Activated naive CD8-positive, alpha-beta T cell treated with anti-CD3 and anti-CD28 coated beads for 36 hours (primary cell): ENCODE data around the gene SOBP. TPM values are rescaled to one million over a fixed set of nuclear protein-coding genes. Genes with fewer than 3 reads are reported as not detected.
A peak's percentile ranks its signal among the peaks of the same experiment; 100 is the strongest.

ENCODE experiments used
- DNase-seq: peaks from one replicate; pipeline ENCODE4 v3.0.0; 2021
- H3K27ac Mint-ChIP-seq: one replicate; pipeline ENCODE4 v1.8.0; 2022; ENCODE audit warnings: mild to moderate bottlenecking, moderate library complexity, mixed read lengths
- H3K27me3 Mint-ChIP-seq: one replicate; pipeline ENCODE4 v1.8.0; 2022; ENCODE audit warnings: mild to moderate bottlenecking, mixed read lengths
- H3K36me3 Mint-ChIP-seq: one replicate; pipeline ENCODE4 v1.8.0; 2021; ENCODE audit warnings: mild to moderate bottlenecking, mixed read lengths
- H3K4me1 Mint-ChIP-seq: one replicate; pipeline ENCODE4 v1.8.0; 2021; ENCODE audit warnings: mixed read lengths
- H3K4me3 Mint-ChIP-seq: one replicate; pipeline ENCODE4 v1.8.0; 2022; ENCODE audit warnings: mild to moderate bottlenecking, moderate library complexity, mixed read lengths
- H3K9me3 Mint-ChIP-seq: one replicate; pipeline ENCODE4 v1.8.0; 2022; ENCODE audit warnings: mixed read lengths
- total RNA-seq, 2 experiments: library from RNA; stranded (reverse); gene quantifications; one replicate each; pipeline ENCODE4 v1.2.3, GENCODE V29; 2021

The SOBP gene
- total RNA-seq, 2 experiments from 2014 or later, result 0.70 to 2.1 TPM

- Mint-ChIP-seq H3K36me3 (peaks cover 2% of the 10 kb centered on the region), H3K27me3 (no peaks in the 10 kb centered on the region), H3K9me3 (no peaks in the 10 kb centered on the region), H3K4me3 (no peak overlapping the region), H3K27ac (no peak overlapping the region), H3K4me1 (peaks cover 25% of the 10 kb centered on the region)
- no peak for DNase-seq
These were observed 213.7 kb downstream of the SOBP start for GRCh38 chr6:107703606-107704005.

- Mint-ChIP-seq H3K4me3 (no peak overlapping the region), H3K36me3 (peaks cover 2% of the 10 kb centered on the region), H3K27ac (peak overlapping the region; percentile 18), H3K27me3 (no peaks in the 10 kb centered on the region), H3K9me3 (no peaks in the 10 kb centered on the region), H3K4me1 (peaks cover 24% of the 10 kb centered on the region)
- no peak for DNase-seq
These were observed 214.6 kb downstream of the SOBP start for GRCh38 chr6:107704347-107705013.

- H3K9me3 Mint-ChIP-seq, result no peaks in the 10 kb centered on the region
- no peaks in the 10 kb centered on the region for H3K27me3 Mint-ChIP-seq
- H3K36me3 Mint-ChIP-seq, result peaks cover 2% of the 10 kb centered on the region
- DNase-seq, result no peak
- H3K27ac Mint-ChIP-seq, result no peak overlapping the region
- H3K4me1 Mint-ChIP-seq, result peaks cover 25% of the 10 kb centered on the region
- H3K4me3 Mint-ChIP-seq, result no peak overlapping the region
These were observed 216.7 kb downstream of the SOBP start for GRCh38 chr6:107706516-107707115.

DNA sequence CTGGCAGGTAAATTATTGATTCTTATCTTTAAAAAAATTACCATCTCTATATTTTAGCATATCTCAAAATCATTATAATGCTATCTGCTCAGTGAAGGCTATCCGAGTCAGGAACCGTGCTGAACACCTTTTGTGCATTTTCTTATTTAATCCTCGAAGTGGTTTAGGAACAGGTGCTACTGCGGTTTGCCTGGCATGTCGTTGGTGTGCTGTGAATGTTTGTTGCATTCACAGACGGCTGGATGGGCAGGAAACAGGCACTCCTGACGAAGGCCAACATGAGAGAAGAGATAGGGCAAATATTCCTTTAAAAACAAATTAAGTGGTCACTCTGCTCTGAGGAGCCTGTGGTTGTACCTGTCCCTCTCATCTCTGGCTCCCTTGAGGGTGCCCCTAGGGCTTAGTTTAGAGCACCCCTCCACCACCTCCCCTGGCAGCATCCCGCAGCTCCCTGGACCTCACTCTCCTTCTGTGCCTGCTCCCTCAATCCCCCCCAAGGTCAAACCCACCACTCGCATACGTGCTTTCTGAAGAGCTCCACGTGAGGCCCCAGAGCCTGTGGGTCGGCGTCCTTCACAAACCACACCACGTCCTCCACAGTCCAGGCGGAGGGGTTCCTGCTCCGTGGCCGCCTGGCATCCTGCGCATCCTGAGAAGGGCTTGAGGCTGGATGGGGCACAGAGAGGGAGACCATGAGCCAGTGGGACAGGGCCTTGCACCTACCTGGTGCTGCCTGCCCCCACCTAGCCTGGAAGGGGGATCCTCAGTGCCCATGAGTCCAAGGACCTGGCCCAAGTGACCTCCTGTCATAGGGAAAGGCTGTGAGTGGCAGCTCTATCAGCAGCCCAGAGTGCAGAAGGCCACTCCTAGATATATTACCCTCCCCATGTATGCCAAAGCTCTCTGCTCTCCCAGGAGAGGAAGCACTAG is 217.7 kb downstream of the SOBP start:
- peaks cover 2% of the 10 kb centered on the region for H3K36me3 Mint-ChIP-seq
- H3K27ac Mint-ChIP-seq, result peak overlapping the region; percentile 35
- no peak overlapping the region for H3K4me3 Mint-ChIP-seq
- DNase-seq, result no peak
- H3K9me3 Mint-ChIP-seq, result no peaks in the 10 kb centered on the region
- H3K4me1 Mint-ChIP-seq, result peaks cover 35% of the 10 kb centered on the region
- H3K27me3 Mint-ChIP-seq, result no peaks in the 10 kb centered on the region

- Mint-ChIP-seq H3K27ac (peak overlapping the region; percentile 35), H3K27me3 (no peaks in the 10 kb centered on the region), H3K4me3 (no peak overlapping the region), H3K36me3 (peaks cover 2% of the 10 kb centered on the region), H3K9me3 (no peaks in the 10 kb centered on the region), H3K4me1 (peaks cover 43% of the 10 kb centered on the region)
- DNase-seq, result no peak
These were observed 218.5 kb downstream of the SOBP start for GRCh38 chr6:107708435-107708834.

GRCh38 chr6:107709341-107709740 is 219.4 kb downstream of the SOBP start:
- no peak for DNase-seq
- Mint-ChIP-seq H3K27me3 (no peaks in the 10 kb centered on the region), H3K4me3 (no peak overlapping the region), H3K27ac (no peak overlapping the region), H3K4me1 (peaks cover 49% of the 10 kb centered on the region), H3K9me3 (no peaks in the 10 kb centered on the region), H3K36me3 (peaks cover 2% of the 10 kb centered on the region)

Other genes starting within 250 kb of the SOBP start
- 10 to 100 TPM; 13.7 to 14.1 TPM for gene PDSS2, start 30.6 kb upstream of the SOBP start, total RNA-seq